Right ventricle myocardium inferior (tissue), 1 donor: ENCODE measurements around the gene DOCK2. TPM values are rescaled to one million over a fixed set of nuclear protein-coding genes. Genes with fewer than 3 reads are reported as not detected.

Source experiments
- ATAC-seq: fragments of 200-7000 bp; cut with Tn5 transposase; one replicate; pipeline ENCODE4 v1.9.1; 2020; ENCODE audit warnings: mild to moderate bottlenecking, moderate library complexity
- DNase-seq: peaks from one replicate; pipeline ENCODE4 v3.0.0; 2021; ENCODE audit errors: missing footprints
- intact Hi-C: fragments of 100-400 bp; cut with DNase I; formaldehyde crosslinking; loops from one replicate; pipeline ENCODE4 v1.11.0; 2022
- total RNA-seq: library from RNA; stranded (reverse); fragmentation: NEBNext Ultra II Directional; extraction: Animal tissue kit (Norgen Biotek cat#: 25700); gene quantifications from one replicate; pipeline ENCODE4 v1.2.1, GENCODE V29; 2021
- donor health status: DM: no; HTN: yes; CAD: no; lungs with severe emphysema.

Gene DOCK2
- total RNA-seq, 1 donor from 2014 or later, result 7.9 TPM

- intact Hi-C loops, result no loop called here
- ATAC-seq (no peak), DNase-seq (no peak)
Observed at GRCh38 chr5:169668732-169669131, 31.7 kb downstream of the DOCK2 start.

DNA sequence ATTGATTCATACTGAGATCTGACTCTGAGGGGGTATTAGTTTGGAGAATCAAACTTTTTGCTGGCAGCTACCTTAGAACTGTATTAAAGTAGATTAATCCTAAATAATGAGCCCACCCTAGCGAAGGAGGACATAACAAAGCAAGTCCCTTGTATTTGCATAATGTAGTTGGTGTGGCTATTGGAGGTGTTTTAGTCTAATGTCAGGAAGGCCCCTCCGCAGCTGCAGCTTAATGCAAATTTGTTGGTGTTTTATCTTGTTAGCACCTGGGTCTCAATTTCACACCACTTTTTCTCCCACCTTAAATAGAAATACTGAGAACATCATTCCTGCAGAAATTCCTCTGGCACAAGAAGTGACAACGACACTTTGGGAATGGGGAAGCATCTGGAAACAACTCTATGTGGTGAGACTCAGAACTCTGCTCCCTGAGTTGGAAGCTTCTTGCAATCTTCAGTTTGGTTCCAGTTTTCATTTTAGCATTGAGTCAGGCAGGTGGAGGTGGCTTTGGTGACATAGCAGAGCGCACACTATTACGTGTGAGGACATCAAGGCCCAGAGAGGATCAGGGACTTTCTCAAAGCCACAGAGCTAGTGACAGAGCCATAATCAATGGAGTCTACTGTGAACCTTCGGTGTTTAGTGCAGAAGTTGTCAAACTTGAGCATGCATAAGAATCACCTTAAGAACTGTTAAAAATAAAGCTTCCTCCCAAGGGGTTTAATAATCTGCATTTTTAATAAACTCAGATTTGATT, 33.9 kb downstream of the DOCK2 start:
- intact Hi-C loops, result no loop called here
- DNase-seq, result no peak
- no peak for ATAC-seq

DNA sequence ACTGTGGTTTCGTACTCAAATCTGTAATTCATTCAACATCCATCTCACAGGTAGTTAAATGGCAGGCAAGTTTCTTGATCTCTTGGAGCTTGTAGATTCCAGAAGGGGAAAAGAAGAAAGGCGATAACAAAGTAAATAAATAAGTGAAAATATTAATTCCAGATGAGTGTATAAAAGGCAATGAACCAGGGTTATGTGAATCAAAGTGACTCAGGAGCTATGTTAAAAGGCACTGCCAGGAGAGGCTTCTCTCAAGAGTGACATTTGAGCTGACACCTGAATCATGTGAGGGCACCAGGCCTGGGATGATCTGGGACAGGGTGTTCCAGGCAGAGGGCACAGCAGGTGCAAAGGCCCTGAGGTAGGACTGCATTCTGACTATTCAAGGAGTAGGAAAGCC, 45.0 kb downstream of the DOCK2 start:
- DNase-seq (no peak), ATAC-seq (no peak)
- intact Hi-C loops, result no loop called here

DNA sequence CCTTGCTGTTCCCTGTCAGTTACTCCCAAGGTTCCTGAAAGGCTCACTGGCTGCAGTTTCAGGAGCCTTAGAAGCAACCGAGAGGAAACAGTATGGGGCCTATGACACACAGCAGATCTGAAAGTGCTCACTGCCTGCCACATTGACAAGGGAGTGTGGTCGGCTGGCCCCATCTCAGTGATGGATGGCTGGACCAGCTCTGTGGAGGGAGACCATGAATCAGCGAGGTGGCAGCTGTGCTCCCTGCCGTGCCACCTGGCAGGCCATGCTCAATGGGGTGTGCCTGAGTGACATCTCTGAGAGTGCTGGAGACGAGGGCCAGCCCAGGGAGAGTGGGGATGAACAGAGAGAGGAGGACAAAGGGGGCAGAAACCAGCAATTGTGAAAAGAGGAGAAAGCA, 49.1 kb downstream of the DOCK2 start:
- DNase-seq, result no peak
- intact Hi-C loops, result no loop called here
- peak; percentile 50 for ATAC-seq

GRCh38 chr5:169688106-169688505, 51.0 kb downstream of the DOCK2 start:
- ATAC-seq (no peak), DNase-seq (no peak)
- intact Hi-C loops, result no loop called here

DNA sequence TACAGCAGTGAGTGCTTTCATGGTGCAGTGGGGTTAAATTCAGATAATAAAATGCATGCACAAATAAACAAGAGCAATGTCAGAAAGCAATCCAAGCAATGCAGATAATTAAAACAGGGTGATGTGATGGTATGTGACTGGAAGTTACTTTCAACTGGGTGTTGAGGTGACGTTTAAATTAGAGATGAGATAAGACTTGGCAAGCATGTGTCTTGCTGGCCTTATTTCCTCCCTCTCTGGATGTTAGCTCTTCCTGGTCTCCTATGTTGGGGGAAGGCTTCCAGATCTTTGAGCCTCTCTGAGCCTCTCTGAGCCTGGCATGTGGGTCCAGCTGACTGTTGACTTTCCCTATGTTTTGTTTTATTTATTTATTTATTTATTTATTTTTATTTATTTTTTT, 54.4 kb downstream of the DOCK2 start:
- intact Hi-C loops, result no loop called here

GRCh38 chr5:169694091-169694625, 57.1 kb downstream of the DOCK2 start:
- intact Hi-C loops, result no loop called here
- ATAC-seq (no peak), DNase-seq (no peak)

More for the DNA sequence above, 54.4 kb downstream of the DOCK2 start:
- ATAC-seq (peak; percentile 79), DNase-seq (no peak)

GRCh38 chr5:169695025-169695625, 58.0 kb downstream of the DOCK2 start:
- intact Hi-C loops, result no loop called here
- DNase-seq, result no peak
- ATAC-seq, result no peak

- no peak for ATAC-seq
- intact Hi-C loops, result no loop called here
- no peak for DNase-seq
Observed at GRCh38 chr5:169695919-169696490, 58.9 kb downstream of the DOCK2 start.

DNA sequence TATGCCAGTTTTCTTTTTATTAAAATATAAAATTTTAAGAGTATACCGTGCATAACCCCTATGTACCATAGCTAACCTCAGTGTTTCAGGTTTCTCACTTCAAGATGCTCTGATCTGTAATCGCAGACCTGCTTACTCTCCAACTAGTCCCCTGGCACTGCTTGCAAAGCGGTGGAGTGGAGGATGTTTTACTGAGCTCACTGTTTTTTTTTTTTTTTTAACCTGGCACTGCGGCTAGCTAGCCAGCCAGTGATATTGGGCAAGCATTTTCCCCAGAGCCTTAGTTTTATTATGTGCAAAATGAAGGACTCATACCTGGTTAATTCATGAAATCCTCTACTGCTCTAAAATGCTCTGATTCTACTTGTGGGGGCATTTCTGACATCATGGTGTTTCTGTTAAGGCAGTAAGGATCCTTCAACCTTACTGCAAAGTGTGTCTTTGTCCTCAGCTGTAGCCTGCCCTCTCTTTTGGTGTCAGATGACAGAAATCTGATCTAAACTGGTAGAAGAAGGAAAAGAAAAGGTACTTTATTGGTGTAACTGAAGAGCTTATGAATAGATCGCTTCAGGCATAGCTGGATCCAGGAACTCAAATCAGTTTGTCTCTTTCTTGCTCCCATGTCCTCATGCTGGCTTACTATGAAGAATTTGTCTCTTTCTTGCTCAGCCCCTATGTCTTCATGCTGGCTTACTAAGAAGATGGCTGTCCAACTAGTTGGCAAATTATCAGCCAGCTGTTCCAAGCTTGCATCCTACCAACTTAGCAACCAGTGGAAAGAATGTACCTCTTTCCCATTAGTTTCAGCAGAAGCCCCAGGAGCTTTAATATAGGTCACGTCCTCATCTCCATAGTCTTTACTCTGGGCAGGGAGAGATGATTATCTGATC, 59.8 kb downstream of the DOCK2 start:
- intact Hi-C loops, result no loop called here
- DNase-seq (no peak), ATAC-seq (no peak)

DNA sequence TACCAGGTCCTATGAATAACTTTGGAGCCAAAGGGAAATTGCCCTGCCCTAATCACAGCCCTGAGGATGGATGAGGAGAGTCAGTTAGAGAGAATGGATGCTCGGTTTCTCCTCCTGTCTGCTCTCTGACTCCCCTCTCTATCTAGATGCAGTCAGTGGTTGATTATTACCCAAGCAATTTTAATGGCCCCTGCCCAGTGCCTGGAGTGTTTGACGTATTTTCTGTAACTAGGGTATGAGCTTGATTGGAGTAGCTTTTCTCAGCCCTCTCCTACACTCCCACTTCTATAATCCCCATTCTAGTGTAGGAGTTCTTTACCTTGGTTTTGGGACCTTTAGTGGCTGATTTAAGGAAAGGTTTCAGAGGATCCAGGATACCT, 60.4 kb downstream of the DOCK2 start:
- intact Hi-C loops, result no loop called here
- DNase-seq, result no peak
- ATAC-seq, result no peak

GRCh38 chr5:169697976-169698375, 60.9 kb downstream of the DOCK2 start:
- intact Hi-C loops, result no loop called here
- ATAC-seq, result no peak
- DNase-seq, result no peak

DNA sequence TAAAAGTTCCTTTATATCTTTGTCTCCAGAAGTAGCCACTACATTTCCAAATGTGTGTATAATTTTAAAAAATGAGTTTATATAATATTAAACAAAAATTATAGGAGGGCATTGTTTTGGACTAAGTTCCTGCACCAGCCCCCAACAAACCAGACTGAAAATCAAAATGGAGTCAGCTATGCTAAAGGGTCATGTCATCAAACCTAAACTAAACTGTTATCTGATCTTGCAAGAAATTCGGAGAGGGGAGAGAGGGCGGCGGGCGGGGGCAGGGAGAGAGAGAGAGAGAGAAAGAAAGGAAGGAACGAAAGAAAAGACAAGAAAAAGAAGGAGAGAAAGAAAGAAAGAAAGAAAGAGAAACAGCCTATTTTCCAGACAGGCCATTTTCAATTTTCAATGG, 63.5 kb downstream of the DOCK2 start:
- intact Hi-C loops, result loop anchor here (10.0 kb wide), 1 partner anchor 484 kb away; no protein-coding TSS in a partner anchor
- no peak for ATAC-seq
- DNase-seq, result no peak

DNA sequence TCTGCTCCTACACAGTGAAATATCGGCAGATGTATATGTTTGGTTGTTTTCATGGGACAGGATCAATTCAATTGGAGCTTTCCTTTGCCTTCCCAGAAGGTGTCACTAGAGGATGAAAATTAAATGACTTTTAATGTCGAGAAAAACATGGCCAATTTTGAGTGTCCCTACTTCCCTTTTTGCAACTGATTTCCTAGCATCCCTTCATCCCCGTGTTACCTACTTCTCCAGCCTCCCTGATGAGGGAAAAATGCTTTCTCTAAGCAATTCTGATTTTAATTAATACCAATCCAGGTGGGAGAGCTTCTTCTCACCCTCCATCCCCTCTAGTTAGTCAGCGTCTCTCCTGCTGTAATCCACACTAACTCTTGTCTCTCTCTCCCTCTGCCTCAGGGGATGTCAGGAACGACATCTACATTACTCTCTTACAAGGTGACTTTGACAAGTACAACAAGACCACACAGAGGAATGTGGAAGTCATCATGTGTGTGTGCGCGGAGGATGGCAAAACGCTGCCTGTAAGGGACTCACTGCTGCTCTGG, 64.9 kb downstream of the DOCK2 start:
- DNase-seq (no peak), ATAC-seq (peak; percentile 54)
- intact Hi-C loops, result loop anchor here (2.0 to 10.0 kb wide), 2 partner anchors 369 to 483 kb away; no protein-coding TSS in a partner anchor

- no peak for ATAC-seq
- DNase-seq, result no peak
- intact Hi-C loops, result loop anchor here (2.0 to 10.0 kb wide), 2 partner anchors 368 to 482 kb away; no protein-coding TSS in a partner anchor
Observed at GRCh38 chr5:169702693-169703481, 65.8 kb downstream of the DOCK2 start.

- DNase-seq, result no peak
- no peak for ATAC-seq
- intact Hi-C loops, result loop anchor here (2.0 to 10.0 kb wide), 2 partner anchors 367 to 481 kb away; no protein-coding TSS in a partner anchor
Observed at GRCh38 chr5:169703813-169704212, 66.7 kb downstream of the DOCK2 start.

DNA sequence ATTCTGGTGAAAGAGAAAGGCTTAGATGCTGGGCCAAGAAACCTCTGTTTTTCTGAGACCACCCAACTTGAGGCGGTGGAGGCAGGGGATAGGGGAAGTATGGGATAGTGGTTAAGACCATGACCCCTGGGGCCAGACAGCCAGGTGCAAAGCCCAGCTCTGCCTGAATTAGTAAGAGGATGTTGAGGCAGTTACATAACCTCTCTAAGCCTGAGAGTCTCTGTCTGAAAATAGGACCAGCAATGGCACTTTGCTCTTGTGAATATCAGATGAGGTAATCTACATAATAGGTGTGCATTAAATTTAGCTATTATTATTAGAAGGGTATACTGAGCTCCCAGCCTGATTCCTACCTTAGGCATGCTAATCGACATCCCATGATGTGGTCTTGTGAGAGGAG, 68.2 kb downstream of the DOCK2 start:
- no peak for ATAC-seq

DNA sequence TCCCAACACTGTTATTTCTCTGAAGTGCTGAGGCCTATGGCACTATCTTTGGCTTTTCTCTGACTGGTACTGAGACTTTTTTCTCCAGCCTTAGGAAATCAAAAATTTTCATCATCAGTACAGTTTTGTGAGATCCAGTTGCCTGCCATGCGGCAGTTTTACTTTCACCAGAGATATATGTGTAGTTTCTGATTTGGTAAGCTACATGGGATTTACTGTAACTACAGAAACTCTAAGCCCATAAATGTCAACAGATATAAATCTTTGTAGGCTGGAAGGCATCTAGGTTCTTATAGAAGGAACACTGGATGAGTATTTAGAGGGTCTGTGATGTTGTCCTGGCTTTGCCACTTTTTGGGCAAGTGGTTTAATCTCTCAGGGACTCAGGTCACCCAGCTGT, 69.0 kb downstream of the DOCK2 start:
- no peak for DNase-seq
- intact Hi-C loops, result loop anchor here (2.0 to 10.0 kb wide), 2 partner anchors 275 to 479 kb away; partner anchors contain the start of gene INSYN2B
- no peak for ATAC-seq

More for the DNA sequence above, 68.2 kb downstream of the DOCK2 start:
- intact Hi-C loops, result loop anchor here (10.0 kb wide), 1 partner anchor 479 kb away; no protein-coding TSS in a partner anchor
- DNase-seq, result no peak
